ENCODE measurements around the gene PPP6R3.

PPP6R3 gene

DNA sequence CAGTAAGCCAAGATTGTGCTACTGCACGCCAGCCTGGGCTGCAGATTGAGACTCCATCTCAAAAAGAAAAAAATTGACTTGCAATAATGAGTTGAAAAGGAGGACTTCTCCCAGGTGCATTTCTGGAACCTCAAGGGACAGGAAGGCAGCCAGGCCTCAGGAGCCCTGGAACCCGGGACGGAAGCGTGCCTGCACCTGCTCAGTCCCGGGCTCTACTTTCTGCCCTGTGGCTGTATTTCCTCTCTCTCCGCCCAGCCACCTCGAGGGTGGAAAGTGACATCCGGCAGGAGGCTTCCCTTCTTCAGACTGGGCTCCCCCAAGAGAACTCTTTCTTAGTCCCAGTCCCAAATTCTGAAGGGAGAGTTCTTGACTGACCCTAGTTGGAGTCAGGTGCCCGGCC, 203.6 kb downstream of the PPP6R3 start:
- TF ChIP-seq, protein P1, sequence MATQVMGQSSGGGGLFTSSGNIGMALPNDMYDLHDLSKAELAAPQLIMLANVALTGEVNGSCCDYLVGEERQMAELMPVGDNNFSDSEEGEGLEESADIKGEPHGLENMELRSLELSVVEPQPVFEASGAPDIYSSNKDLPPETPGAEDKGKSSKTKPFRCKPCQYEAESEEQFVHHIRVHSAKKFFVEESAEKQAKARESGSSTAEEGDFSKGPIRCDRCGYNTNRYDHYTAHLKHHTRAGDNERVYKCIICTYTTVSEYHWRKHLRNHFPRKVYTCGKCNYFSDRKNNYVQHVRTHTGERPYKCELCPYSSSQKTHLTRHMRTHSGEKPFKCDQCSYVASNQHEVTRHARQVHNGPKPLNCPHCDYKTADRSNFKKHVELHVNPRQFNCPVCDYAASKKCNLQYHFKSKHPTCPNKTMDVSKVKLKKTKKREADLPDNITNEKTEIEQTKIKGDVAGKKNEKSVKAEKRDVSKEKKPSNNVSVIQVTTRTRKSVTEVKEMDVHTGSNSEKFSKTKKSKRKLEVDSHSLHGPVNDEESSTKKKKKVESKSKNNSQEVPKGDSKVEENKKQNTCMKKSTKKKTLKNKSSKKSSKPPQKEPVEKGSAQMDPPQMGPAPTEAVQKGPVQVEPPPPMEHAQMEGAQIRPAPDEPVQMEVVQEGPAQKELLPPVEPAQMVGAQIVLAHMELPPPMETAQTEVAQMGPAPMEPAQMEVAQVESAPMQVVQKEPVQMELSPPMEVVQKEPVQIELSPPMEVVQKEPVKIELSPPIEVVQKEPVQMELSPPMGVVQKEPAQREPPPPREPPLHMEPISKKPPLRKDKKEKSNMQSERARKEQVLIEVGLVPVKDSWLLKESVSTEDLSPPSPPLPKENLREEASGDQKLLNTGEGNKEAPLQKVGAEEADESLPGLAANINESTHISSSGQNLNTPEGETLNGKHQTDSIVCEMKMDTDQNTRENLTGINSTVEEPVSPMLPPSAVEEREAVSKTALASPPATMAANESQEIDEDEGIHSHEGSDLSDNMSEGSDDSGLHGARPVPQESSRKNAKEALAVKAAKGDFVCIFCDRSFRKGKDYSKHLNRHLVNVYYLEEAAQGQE (IDR thresholded peaks at IDR 0.05; ENCODE audit: insufficient read depth in 1 of 2, low read depth in 2 of 2, low read length in 2 of 2): no peak
- TF ChIP-seq TAF1 (IDR thresholded peaks at IDR 0.05; ENCODE audit: borderline replicate concordance, insufficient read depth, low read length): no peak
- TF ChIP-seq FOXP2 (optimal IDR thresholded peaks at IDR 0.05; ENCODE audit: borderline replicate concordance, extremely low read depth, extremely low read length, insufficient read depth): no peak
- TF ChIP-seq POLR2AphosphoS5 (IDR thresholded peaks at IDR 0.05; ENCODE audit: low read depth, low read length): no peak
- no peak for TF ChIP-seq SIN3A (IDR thresholded peaks at IDR 0.05; ENCODE audit: borderline replicate concordance, insufficient read depth, low read length)

- TF ChIP-seq SIN3A (IDR thresholded peaks at IDR 0.05; ENCODE audit: borderline replicate concordance, insufficient read depth, low read length) (no peak), TAF1 (IDR thresholded peaks at IDR 0.05; ENCODE audit: borderline replicate concordance, insufficient read depth, low read length) (no peak), FOXP2 (optimal IDR thresholded peaks at IDR 0.05; ENCODE audit: borderline replicate concordance, extremely low read depth, extremely low read length, insufficient read depth) (no peak), POLR2AphosphoS5 (IDR thresholded peaks at IDR 0.05; ENCODE audit: low read depth, low read length) (no peak)
- TF ChIP-seq, protein P1 (IDR thresholded peaks at IDR 0.05; ENCODE audit: insufficient read depth in 1 of 2, low read depth in 2 of 2, low read length in 2 of 2): no peak
Measured at GRCh38 chr11:68664906-68665305, 204.4 kb downstream of the PPP6R3 start.
